Right cardiac atrium (tissue), 5 donors: ENCODE results near the gene FOXG1. TPM values are rescaled to one million over a fixed set of nuclear protein-coding genes. Genes with fewer than 3 reads are reported as not detected.

Source experiments
- ATAC-seq, 2 donors: fragments of 200-7000 bp; cut with Tn5 transposase; one replicate each; pipeline versions ENCODE4 v1.8.0 to v1.9.1; 2020; ENCODE audit warnings: moderate library complexity in 2 of 2, mild to moderate bottlenecking in 1 of 2
- DNase-seq, 3 donors: peaks; one replicate each; pipeline ENCODE4 v3.0.0-alpha.2; 2020
- H3K27ac ChIP-seq: one replicate; pipeline ENCODE4 v1.5.1; 2013; ENCODE audit warnings: mild to moderate bottlenecking, low read length, control low read depth, moderate library complexity
- H3K27me3 ChIP-seq: one replicate; pipeline ENCODE4 v1.6.1; 2013; ENCODE audit not compliant: control insufficient read depth, insufficient read depth
- H3K4me1 ChIP-seq: one replicate; pipeline ENCODE4 v1.6.1; 2013; ENCODE audit warnings: low read length; ENCODE audit not compliant: control insufficient read depth, insufficient read depth
- H3K4me3 ChIP-seq: one replicate; pipeline ENCODE4 v1.5.1; 2013; ENCODE audit warnings: low read length, control low read depth
- H3K9me3 ChIP-seq: one replicate; pipeline ENCODE4 v1.6.1; 2013; ENCODE audit warnings: low read length; ENCODE audit not compliant: control insufficient read depth
- WGBS: extraction: QIAGEN DNeasy Blood & Tissue Kit; methylation state at CpG from one replicate; pipeline ENCODE4 v1.1.7; 2013; 5-methylcytosine and 5-hydroxymethylcytosine counted together
- intact Hi-C, 4 donors: fragments of 100-400 bp; cut with DNase I; formaldehyde crosslinking; loops; one replicate each; pipeline versions ENCODE4 v1.11.0 to v1.14.0; 2022 to 2023
- polyA plus RNA-seq: library from polyadenylated mRNA; stranded (reverse); fragments of 200-250 nt; gene quantifications from one replicate; pipeline ENCODE4 v1.2.3, GENCODE V29; 2013
- total RNA-seq, 4 donors: library from RNA; stranded (reverse); fragmentation: NEBNext Ultra II Directional; extraction: Animal tissue kit (Norgen Biotek cat#: 25700); gene quantifications; one replicate each; pipeline ENCODE4 v1.2.1, GENCODE V29; 2021
- donor health status: healthy with polysubstance abuse.
- donor health status: DM: no; HTN: yes; CAD: no.
- donor health status: DM: no; HTN: no; CAD: no.
- donor health status: DM: no; HTN: yes; CAD: no; lungs with severe emphysema.
- donor health status: DM: yes; HTN: yes; CAD: no.

The FOXG1 gene
- total and polyA plus RNA-seq, 5 donors = 0.20 TPM; not detected in 4

DNA sequence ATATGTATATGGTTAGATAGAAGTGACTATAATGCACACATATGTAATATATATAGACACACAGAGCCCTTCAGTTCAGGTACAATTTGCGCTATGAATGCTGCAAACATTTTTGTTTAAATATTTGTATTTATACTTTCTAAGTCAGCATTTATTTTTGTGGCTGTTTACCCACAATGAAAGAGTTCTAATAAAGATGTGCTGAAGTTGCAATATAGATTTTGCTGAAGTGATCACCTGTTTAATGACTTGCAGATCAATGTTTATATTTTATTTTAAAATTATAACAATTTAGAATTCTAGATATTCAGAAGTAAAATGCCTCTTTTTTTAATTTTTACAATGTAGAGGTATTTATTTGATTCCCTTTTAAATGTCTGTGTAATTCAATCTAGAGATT is 3.5 kb downstream of the FOXG1 start:
- no peak overlapping the region for H3K27ac ChIP-seq
- intact Hi-C loops = no loop called here
- H3K27me3 ChIP-seq = peaks cover 2% of the 10 kb centered on the region
- ATAC-seq = no peak
- H3K4me3 ChIP-seq = no peak overlapping the region
- 46% methylated on average over 1 of the region's 1 CpG for WGBS
- H3K9me3 ChIP-seq = no peaks in the 10 kb centered on the region
- H3K4me1 ChIP-seq = peaks cover 4% of the 10 kb centered on the region
- no peak for DNase-seq

DNA sequence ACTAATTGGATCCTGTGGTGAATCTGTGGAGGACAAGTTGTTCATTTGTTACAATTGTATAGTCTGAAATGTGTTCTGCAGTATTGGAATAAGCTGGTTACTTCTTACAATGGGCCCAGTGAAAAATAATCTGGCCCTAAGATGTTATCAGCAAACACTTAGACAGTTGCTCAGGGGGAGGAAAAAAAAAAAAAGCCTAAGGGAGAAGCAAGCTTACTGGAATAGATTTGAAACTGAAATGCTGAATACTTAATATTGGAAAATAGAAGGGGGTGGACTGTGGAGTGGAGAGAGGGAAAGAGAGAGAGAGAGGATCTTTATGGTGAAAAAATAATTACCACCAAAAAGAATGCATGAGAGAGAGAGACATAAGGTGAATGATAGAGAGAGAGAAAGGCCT is 4.0 kb downstream of the FOXG1 start:
- Histone ChIP-seq H3K9me3 (no peaks in the 10 kb centered on the region), H3K4me3 (no peak overlapping the region), H3K4me1 (peaks cover 4% of the 10 kb centered on the region), H3K27ac (no peak overlapping the region), H3K27me3 (peaks cover 2% of the 10 kb centered on the region)
- intact Hi-C loops = no loop called here
- ATAC-seq (no peak), DNase-seq (no peak)

DNA sequence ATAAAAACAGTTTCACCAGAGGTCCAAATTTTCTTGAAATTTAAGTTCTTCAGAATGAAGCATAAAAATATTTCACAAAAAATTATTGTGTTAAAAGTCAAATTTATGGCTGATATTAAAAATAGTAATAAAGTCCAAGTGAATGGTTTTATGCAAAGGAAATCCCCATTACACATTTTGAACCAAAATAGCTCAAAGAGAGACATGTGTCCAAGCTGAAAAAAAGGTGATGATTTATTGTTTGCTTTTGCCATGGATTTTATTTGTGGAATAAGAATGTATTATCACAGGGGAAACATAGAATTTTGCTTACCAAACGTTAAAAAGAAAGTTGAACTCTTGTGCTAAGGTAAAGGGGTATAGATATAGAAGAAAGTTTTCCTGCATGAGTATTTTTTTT is 4.6 kb downstream of the FOXG1 start:
- no peak for ATAC-seq
- no peak for DNase-seq
- H3K9me3 ChIP-seq = no peaks in the 10 kb centered on the region
- intact Hi-C loops = no loop called here
- H3K4me3 ChIP-seq = no peak overlapping the region
- peaks cover 2% of the 10 kb centered on the region for H3K27me3 ChIP-seq
- H3K4me1 ChIP-seq = no peaks in the 10 kb centered on the region
- no peak overlapping the region for H3K27ac ChIP-seq
- 15% methylated on average over 1 of the region's 1 CpG for WGBS

DNA sequence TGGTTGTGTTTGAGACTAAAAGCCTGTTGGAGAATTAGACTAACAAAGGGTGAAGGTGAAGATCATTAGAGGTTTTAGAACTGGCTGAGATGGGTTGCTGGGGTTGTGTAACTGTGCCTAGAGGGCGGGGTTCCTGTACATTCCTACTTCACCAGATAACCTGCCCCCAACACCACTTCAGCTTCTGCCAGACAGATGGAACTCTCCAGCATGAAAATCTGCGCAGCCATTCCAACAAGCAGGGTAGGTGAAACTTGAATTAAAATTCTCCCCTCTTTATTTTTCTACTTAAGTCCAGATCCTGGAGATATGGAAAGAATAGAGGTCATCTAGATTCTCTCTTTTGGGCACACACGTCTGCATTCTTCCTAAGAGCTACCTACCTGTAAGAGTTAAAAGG is 6.0 kb downstream of the FOXG1 start:
- Histone ChIP-seq H3K4me1 (no peaks in the 10 kb centered on the region), H3K27me3 (peaks cover 4% of the 10 kb centered on the region), H3K27ac (no peak overlapping the region), H3K9me3 (no peaks in the 10 kb centered on the region), H3K4me3 (no peak overlapping the region)
- DNase-seq (no peak), ATAC-seq (no peak)
- intact Hi-C loops = no loop called here
- 14% methylated on average over 3 of the region's 3 CpGs for WGBS

DNA sequence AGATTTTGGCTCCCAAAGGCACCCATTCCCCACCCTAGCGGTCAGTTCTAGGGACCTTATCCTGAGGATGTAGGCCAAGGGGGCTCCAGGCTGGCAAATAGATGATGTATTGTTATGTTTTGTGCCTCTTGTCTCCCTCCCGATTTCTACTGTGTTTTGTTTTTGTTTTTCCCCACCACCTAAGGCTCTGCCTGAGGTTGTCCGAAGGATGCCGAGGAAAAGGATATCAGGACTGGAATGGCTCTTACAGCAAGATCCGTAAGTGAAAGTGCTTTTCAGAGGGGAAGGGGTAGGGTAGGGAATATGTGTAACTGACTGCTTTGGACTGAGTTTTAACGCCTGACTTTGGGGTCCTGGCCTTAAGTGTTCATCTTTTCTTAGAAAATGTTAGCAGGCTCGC is 6.6 kb downstream of the FOXG1 start:
- peaks cover 4% of the 10 kb centered on the region for H3K27me3 ChIP-seq

DNA sequence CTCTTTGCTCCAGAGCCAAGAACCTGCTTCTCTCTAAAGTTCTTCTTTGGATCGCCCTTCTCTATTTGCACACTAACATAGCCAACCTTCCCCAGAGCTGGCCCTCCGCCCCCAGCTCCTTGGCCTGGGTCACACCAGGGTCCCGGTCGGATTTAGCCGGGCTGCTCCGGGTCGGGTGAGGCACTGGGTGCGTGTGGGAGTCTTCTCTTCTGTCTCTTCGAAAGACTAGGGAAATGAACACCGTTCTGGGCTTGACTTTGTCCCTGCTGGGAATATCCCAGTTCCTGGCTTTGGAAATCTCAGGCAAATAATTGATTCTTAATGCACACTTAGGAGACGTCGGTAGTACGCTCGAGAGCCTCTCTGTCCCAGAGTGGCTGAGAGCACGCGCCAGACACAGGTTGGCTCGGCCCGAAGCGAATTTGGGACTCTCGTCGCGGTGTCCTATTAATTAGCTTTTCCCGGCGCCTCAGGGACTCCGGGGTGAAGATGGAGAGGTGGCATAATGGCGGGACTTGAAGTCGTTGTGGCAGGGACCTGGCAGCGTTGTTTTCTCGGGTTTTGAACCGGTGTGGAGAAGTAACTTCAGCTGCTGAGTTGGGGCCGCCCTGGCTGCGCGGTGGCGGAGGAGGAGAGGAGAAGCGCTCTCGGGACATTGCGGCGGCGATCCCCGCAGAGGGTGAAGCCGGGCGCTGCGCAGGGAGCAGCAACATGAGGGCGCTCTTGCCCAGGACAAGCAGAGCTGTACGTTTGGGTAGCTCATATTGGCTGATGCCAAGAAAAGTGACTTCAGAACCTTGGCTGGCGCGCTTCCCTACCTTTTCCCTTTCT is 7.5 kb downstream of the FOXG1 start:
- intact Hi-C loops = no loop called here
- DNase-seq = no peak
- no peak overlapping the region for H3K27ac ChIP-seq
- H3K27me3 ChIP-seq = peaks cover 4% of the 10 kb centered on the region
- no peak for ATAC-seq
- 4% methylated on average over 47 of the region's 47 CpGs for WGBS
- no peaks in the 10 kb centered on the region for H3K4me1 ChIP-seq
- H3K9me3 ChIP-seq = no peaks in the 10 kb centered on the region
- no peak overlapping the region for H3K4me3 ChIP-seq

More for the DNA sequence above, 6.6 kb downstream of the FOXG1 start:
- H3K27ac ChIP-seq = no peak overlapping the region
- H3K9me3 ChIP-seq = no peaks in the 10 kb centered on the region
- H3K4me3 ChIP-seq = no peak overlapping the region
- DNase-seq = no peak
- intact Hi-C loops = no loop called here
- H3K4me1 ChIP-seq = no peaks in the 10 kb centered on the region
- 8% methylated on average over 7 of the region's 7 CpGs for WGBS
- ATAC-seq = no peak

DNA sequence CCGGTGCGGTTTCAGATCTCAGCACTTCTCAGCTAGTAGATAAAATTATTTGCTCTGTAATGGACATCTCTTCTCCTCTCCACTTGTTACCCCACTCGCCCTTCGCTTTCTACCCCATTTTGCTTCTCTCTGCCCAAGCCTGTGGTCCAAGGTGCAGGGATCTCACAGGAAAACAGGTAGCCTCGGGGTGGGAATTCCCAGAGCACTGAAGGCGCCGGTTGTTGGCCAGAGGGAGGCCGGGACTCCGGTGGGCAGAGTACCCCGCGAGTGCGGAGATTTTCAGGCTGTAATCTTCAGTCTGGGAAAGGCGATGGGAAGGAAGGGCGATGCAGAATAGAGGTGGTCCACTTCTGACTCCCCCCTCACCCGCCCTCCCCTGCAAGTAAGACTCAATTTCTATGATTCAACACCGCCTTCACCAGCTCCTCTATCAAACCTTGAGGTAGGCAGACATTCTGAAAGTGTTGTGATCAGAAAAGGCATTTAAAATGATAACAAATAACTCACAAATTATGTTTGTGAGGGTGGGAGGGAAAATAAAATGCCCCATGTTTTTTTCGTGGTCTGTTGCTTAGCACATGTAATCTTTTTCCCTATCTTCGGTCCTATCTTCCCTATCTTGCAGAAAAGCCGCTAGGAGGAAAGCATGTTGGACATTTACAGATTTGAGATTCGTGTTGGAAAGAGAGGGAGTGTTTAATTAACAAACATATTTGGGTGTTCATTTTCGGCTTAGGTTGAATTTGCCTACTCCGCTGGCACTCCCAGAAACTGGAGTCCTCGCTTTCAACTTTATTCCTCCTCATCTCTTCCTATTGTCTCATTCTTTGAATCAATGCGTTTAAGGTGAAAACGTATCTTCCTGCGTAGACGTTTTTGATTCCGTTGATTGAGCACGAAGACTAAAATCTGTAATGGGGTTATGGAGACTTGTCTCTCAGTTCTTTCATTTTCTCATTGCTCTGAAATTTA is 8.5 kb downstream of the FOXG1 start:
- Histone ChIP-seq H3K4me3 (no peak overlapping the region), H3K27me3 (peaks cover 4% of the 10 kb centered on the region), H3K4me1 (no peaks in the 10 kb centered on the region), H3K9me3 (no peaks in the 10 kb centered on the region), H3K27ac (no peak overlapping the region)
- ATAC-seq (no peak), DNase-seq (no peak)
- intact Hi-C loops = no loop called here
- WGBS = 10% methylated on average over 29 of the region's 29 CpGs

DNA sequence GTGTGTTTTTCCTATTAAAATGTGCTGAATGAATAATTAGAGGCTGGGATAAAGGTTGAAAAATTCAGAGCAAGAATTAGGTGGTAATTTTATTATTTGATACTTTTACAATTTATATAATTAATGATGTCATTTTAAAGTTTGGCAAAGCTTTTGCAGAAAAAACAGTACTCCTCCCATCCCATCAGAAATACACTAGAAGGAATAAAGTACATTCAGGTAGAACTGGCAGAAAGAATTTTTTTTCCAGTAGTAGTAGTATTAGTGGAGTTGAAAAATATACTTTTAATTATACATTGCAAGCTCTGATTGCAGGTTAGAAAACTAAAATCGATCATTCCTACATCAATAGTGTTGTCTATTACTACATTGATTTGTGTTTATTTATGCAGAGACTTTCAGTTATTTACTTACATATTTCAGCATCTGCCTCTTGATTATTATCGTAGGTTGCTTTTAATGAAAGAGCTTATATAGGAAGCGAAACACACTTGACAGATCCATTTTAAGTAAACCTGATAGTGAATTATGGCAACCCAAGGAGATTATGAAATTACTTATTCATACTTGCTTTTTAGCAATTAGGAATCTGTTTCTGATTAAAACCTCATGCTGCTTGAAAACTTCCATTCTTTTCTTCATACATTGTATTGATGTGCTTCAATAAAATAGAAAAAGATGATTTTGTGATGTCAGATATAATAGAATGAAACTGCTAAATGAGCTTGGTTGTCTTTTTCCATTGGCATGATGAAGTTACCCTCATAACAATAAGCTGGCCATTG is 10.1 kb downstream of the FOXG1 start:
- H3K27me3 ChIP-seq = peaks cover 10% of the 10 kb centered on the region
- ATAC-seq (no peak), DNase-seq (no peak)
- H3K27ac ChIP-seq = no peak overlapping the region
- no peak overlapping the region for H3K4me3 ChIP-seq
- no peaks in the 10 kb centered on the region for H3K9me3 ChIP-seq
- no peaks in the 10 kb centered on the region for H3K4me1 ChIP-seq
- intact Hi-C loops = no loop called here
- 26% methylated on average over 3 of the region's 3 CpGs for WGBS

DNA sequence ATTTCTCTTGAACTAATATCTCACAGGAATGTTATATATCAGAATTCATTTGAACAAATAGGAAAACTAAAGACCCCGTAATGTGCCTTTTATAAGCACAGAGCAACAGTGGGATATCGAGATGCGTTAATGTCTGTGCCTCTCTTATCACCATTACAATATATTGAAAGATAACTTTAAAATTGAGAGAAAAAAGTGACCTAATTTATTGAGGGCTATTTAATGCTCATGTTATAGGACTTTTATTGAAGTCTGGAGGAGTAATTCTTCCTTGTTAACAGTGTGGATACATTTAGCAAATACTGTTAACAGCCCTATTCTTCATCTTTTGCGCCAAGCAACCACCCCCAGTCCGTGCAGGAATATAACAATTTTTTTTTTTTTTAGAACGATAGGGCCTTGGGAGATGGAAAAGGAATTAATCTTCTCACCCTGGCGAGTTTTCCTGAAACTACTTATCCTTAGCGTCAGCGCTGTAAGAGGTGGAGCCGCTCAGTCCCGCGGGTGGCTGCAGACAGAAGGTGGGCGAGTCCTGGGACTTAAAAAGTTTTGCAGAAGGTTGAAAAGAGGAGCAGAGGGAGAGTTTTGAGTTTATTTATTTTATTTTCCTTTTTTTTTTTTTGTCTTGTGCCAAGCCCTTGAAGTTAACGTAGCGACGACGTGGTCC is 11.0 kb downstream of the FOXG1 start:
- no peaks in the 10 kb centered on the region for H3K9me3 ChIP-seq
- no peak for ATAC-seq
- no peak overlapping the region for H3K27ac ChIP-seq
- WGBS = 12% methylated on average over 17 of the region's 17 CpGs
- no peak overlapping the region for H3K4me3 ChIP-seq
- H3K27me3 ChIP-seq = peaks cover 12% of the 10 kb centered on the region
- DNase-seq = no peak
- no peaks in the 10 kb centered on the region for H3K4me1 ChIP-seq
- intact Hi-C loops = no loop called here
